Activated T-cell treated with anti-CD3 and anti-CD28 coated beads, Interleukin-2, amount 50 U/mL, for 48 hours (primary cell): Measurements from ENCODE around the gene ZNF738.
"Not testable (repeated sequence)": the region's sequence is repeated elsewhere in the genome, so short reads cannot be mapped to it uniquely, and the experiment has no call there.

Source experiments
- DNase-seq, 2 experiments: peaks; one replicate each; pipeline ENCODE4 v3.0.0-alpha.2; 2020

ZNF738 gene

DNA sequence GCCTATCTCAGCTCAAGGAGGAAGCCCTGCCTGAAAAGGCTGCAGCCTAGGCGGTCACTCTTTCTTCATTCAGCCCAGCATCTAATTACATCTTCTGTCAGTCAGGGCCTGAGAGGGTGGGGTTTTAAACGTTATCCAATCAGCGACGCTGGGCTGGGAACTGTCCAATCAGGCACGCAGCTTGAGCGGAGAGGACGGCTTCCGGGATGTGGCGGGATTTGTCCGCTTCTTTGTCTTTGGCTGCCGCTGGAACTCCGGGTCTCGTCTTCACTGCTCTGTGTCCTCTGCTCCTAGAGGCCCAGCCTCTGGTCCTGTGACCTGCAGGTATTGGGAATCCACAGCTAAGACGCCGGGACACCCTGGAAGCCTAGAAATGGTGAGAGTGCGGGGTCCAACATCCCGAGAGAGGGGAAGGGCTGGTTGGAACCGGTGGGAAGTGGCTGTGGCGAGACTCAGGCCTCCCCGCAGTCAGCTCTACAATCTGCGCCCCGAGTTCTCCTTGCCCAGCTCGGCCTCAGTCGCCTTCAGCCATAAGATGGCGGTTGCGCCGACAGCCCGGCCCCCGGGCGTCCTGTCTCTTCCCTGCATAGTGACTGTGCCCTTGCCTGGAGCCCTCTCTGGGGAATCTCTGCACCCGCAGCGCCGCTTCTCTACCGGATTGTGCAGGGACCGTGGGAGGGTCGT, at the start of gene ZNF738:
ZNF738 (plus strand) TSS at position 233 of the 684 bp plus-strand sequence; CDS start at position 374, 141 bp downstream.
- peak; percentile 89 to 90 for DNase-seq

DNA sequence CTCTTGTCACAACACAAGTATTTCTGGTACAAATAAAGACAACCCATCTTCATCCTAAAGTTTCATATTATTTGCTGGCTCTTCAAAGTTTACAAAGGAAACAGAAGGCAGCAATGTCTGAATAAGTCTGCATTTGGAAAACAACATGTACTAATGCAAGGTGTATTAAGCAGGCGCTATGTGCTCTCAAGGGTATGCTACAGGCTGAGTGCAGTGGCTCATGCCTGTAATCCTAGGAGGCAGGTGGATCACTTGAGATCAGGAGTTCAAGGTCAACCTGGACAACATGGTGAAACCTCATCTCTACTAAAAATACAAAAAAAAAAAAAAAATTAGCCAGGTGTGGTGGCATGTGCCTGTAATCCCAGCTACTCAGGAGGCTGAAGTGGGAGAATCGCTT, 46.0 kb upstream of the ZNF738 start:
- not testable (repeated sequence) for DNase-seq

DNA sequence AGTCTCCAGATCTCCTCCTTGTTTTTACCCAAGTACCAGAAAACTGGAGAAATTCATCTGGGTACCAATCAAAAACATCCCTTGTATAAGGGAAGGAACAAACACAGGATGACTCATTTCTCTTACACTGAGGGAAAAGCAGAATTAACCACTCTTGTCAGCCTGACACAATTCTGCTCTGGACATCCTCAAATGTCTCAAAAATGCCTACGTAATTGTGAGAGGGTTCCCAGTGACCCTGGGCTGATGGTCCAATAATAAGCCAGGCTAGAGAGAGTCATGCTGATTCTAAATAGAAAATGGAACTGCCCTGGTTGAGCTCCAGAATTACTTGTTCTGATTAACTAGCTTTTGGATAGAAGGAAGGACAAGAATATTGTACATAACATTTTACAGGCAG, 44.1 kb upstream of the ZNF738 start:
- no peak for DNase-seq

DNA sequence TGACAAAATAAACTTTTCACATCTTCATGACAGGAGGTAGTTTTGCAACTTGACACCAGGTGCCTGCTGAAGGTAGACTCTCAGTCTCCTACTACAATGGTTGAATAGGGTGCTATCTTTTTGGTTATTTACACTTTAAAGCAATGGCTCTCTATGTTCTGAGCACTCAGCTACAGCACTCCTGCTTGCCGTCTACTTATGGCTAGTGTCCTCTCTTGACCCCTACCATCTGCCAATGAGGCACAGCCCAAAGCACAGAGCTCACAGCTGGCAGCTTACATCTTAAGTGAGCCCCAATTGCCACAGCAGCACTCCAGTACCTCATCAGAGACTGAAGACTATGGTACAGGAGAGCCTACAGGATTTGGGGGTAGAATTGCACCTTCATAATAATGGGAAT, 41.0 kb upstream of the ZNF738 start:
- DNase-seq: no peak

DNA sequence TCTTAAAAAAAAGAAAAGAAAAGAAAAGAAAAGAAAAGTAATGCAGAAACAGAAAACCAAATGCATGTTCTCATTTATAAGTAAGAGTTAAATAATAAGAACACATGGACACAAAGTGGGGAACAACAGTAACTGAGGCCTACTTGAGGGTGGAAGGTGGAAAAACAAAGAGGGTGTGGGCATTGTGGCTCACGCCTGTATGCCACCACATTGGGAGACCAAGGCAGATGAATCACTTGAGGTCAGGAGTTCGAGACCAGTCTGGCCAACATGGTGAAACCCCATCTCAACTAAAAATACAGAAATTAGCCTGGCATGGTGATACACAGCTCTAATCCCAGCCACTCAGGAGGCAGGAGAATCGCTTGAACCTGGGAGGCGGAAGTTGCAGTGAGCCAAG, 37.7 kb upstream of the ZNF738 start:
- DNase-seq: no peak

DNA sequence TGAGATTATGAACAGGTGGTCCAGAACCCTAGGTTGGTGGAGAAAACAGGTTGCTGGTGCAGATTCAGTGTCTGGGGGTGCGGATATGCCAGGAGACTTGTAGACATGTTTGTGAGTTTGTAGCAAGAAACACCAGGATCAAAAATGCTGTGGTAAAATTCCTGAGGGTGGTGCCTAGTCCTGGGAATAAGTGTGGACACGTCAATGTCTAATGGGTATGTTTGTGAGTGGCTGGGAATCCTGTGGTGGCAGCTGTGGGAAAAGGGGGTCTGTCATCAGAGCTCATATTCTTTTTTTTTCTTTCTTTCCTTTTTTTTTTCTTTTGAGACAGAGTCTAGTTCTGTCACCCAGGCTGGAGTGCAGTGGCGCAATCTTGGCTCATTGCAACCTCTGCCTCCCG, 36.8 kb upstream of the ZNF738 start:
- no peak for DNase-seq

DNA sequence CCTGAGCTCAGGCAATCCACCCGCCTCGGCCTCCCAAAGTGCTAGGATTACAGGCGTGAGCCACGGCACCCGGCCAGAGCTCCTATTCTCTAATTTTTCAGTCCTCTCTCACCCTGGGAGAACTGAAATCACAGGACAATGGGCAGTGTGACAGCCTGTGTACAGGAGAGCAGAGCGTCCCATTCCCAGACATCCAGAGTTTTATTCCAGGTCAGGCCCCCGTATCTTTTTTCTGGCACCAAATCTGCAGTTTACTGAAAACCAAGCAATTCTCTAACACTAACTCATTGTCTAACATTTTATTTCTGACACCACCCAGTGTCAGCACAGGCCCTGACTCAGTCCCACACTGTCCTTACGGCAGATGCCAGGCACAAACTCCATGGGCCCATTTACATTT, 36.3 kb upstream of the ZNF738 start:
- no peak for DNase-seq

DNA sequence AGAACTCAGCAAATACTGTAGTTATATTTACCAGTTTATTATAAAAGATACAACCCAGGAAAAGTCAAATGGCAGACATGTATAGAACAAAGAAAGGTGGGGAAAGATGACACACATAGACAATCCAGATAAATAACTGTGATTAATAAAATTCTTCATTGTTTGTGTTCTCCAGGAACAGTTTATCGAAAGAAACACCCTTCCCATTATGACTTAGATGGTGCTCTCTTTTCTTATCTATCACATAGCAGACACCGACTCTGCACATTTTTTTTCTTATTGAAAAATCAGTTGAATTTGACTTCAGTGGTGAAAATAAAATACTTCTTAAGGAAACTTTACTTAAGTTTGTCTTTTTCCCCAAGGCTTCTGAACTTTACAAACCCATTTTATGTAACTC, 35.8 kb upstream of the ZNF738 start:
- no peak for DNase-seq

DNA sequence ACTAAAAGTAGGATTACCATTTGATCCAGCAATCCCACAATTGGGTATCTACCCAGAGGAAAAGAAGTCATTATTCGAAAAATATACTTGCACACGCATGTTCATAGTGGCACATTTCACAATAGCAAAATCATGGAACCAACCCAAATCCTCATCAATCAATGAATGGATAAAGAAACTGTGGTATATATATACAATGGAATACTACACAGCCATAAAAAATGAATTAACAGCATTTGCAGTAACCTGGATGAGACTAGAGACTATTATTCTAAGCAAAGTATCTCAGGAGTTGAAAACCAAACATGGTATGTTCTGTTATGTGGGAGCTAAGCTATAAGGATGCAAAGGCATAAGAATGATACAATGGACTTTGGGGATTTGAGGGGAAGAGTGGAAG, 32.6 kb upstream of the ZNF738 start:
- no peak for DNase-seq

DNA sequence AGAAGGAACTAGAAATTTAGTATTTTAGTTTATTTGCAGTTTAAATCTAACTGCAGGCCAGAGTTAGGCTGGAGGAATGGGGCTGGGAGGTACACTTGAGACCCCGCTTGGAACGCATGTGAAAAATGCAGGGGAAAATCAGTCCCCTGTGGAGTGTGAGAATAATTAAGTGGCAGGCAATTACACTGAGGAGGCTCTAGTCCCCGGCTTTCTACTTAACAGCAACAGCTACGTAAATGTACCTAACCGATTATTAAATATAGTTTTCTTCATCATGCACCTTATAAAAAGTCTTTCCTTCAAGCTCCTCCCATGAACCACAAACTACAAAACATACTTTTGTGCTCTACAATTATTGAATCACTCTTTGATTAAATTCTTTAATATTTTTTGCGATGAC, 30.4 kb upstream of the ZNF738 start:
- DNase-seq: no peak

DNA sequence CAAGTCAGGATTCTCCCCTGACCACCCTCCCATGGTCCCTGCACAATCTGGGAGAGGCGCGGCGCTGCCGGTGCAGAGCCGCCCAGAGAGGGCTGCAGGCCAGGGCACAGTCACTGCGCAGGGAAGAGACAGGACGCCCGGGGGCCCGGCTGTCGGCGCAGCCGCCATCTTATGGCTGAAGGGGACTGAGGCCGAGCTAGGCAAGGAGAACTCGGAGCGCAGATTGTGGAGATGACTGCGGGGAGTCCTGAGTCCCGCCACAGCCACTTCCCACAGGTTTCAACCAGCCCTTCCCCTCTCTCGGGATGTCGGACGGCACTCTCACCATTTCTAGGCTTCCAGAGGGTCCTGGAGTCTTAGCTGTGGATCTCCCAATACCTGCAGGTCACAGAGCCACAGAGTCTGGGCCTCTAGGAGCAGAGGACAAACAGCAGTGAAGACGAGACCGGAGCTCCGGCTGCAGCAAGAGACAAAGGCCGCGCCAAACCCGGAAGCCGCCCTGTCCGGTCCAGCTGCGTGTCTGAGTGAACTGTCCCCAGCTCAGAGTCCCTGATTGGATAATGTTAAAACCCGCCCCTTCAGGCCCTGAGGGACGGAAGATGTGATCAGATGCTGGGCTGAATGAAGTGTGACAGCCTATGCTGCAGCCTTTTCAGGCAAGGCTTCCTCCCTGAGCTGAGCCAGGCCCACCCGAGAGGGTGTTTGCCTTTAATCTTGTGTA, 29.8 kb upstream of the ZNF738 start, which contains the start of gene ZNF708:
ZNF708 (minus strand) TSS at position 526 of the 721 bp plus-strand sequence; CDS start at position 328, 198 bp downstream.
- DNase-seq: peak; percentile 84 to 85

DNA sequence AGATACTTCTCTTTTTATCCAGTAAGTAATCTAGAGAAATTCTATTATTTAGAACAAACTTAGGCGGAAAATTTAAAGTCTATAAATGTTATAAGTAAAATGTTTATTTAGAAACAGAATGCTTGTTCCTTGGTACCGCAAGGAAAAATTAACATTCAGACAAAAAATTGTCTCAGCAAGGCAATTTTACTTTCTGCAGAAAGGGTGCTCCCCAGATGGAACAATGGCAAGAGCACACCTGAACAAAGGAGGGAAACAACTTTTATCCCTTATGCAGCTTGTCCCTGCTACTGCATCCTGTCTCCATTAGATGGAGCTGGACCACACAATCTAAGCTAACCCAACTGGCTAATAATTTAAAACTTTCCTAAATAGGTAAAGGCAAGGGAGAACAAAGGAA, 23.1 kb upstream of the ZNF738 start:
- DNase-seq: no peak

DNA sequence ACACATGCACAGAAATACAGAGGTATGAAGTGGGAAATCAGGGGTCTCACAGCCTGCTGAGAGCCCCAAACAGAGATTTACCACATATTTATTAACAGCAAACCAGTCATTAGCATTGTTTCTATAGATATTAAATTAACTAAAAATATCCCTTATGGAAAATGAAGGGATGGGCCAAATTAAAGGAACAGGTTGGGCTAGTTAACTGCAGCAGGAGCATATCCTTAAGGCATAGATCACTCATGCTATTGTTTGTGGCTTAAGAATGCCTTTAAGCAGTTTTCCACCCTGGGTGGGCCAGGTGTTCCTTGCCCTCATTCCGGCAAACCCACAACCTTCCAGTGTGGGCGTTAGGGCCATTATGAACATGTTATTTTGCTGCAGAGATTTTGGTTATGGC, 14.0 kb upstream of the ZNF738 start:
- not testable (repeated sequence) for DNase-seq

DNA sequence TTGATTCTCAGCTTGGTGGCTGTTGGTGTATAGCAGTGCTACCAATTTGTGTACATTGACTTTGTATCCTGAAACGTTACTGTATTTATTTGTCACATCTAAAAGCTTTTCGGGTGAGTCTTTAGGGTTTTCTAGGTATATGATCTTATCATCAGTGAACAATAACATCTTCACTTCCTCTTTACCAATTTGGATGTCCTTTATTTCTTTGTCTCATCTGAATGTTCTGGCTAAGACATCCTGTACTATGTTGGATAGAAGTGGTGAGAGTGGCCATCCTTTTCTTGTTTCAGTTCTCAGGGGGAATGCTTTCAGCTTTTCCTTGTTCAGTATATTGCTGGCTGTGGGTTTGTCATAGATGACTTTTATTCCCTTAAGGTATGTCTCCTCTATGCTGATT, 6.0 kb upstream of the ZNF738 start:
- DNase-seq: no peak

DNA sequence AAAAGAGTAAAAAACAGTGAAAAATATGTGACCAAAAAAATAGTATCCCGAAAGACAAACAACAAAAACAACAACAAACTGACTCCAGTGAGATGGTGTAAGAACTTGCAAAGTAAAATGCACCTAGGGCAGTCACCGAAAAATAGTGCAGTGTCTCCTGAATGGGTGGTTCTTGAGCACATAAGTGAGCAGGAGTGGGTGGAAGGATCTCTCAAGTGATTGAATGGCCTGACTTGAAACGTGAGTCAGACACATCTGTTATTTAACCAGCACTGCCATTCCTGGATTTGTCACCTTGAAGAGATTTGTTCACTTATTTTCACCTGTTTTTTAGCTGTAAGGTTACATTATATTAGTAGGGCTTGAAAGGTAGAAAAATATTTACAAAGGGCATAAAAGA, 3.5 kb downstream of the ZNF738 start:
- no peak for DNase-seq

DNA sequence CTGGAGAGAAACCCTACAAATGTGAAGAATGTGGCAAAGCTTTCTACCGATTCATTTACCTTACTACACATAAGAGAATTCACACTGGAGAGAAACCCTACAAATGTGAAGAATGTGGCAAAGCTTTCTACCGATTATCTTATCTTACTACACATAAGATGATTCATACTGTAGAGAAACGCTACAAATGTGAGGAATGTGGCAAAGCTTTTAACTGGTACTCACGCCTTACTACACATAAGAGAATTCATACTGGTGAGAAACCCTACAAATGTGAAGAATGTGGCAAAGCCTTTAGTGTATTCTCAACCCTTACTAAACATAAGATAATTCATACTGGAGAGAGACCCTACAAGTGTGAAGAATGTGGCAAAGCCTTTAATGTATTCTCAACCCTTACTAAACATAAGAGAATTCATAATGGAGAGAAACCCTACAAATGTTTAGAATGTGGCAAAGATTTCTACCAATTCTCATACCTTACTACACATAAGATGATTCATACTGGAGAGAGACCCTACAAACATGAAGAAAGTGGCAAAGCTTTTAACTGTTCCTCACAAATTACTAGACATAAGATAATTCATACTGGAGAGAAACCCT, 25.3 kb downstream of the ZNF738 start:
- DNase-seq: no peak

DNA sequence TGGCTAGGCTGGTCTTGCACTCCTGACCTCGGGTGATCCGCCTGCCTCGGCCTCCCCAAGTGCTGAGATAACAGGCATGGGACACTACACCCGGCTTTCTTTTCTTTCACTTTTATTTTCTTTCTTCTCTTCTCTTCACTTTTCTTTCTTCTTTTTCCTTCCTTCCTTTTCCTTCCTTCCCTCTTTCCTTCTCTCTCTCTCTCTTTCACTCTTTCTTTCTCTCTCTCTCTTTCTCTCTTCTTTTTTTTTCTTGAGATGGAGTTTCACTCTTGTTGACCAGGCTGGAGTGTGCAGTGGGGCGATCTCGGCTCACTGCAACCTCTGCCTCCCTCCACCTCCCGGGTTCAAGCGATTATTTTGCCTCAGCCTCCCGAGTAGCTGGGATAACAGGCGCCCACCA, 37.3 kb downstream of the ZNF738 start:
- no peak for DNase-seq

DNA sequence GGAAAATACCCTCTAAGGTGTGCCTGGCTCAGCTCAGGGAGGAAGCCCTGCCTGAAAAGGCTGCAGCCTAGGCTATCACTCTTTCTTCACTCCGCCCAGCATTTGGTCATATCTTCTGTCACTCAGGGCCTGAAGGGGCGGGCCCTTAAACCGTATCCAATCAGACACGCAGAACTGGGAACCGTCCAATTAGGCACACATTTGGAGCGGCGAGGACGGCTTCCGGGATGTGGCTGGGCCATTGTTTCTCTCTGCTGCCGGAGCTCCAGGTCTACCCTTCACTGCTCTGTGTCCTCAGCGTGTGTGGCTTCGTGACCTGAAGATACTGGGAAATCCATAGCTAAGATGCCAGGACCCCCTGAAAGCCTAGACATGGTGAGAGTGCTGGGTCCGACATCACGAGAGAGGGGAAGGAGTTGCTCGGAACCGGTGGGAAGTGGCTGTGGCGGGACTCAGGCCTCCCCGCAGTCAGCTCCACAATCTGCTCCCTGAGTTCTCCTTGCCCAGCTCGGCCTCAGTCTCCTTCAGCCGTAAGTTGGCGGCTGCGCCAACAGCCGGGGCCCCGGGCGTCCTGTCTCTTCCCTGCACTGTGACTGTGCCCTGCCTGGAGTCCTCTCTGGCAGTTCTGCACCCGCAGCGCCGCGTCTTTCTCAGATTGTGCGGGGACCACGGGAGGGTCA, 38.2 kb downstream of the ZNF738 start, which contains the start of gene ZNF493:
ZNF493 (plus strand) TSS at position 241 of the 680 bp plus-strand sequence; CDS start at position 346, 105 bp downstream.
- DNase-seq: peak; percentile 93

DNA sequence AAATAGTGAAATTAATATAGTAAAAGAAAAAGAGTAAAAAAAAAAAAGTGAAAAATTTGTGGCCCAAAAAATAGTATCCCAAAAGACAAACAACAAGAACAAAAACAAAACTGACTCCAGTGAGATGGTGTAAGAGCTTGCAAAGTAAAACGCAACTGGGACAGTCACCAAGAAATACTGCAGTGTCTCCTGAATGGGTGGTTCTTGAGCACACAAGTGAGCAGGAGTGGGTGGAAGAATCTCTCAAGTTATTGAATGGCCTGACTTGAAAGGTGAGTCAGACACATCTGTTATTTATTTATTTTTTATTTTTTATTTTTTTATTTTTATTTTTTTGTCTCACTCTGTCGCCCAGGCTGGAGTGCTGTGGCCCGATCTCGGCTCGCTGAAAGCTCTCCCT, 40.1 kb downstream of the ZNF738 start:
- no peak for DNase-seq

DNA sequence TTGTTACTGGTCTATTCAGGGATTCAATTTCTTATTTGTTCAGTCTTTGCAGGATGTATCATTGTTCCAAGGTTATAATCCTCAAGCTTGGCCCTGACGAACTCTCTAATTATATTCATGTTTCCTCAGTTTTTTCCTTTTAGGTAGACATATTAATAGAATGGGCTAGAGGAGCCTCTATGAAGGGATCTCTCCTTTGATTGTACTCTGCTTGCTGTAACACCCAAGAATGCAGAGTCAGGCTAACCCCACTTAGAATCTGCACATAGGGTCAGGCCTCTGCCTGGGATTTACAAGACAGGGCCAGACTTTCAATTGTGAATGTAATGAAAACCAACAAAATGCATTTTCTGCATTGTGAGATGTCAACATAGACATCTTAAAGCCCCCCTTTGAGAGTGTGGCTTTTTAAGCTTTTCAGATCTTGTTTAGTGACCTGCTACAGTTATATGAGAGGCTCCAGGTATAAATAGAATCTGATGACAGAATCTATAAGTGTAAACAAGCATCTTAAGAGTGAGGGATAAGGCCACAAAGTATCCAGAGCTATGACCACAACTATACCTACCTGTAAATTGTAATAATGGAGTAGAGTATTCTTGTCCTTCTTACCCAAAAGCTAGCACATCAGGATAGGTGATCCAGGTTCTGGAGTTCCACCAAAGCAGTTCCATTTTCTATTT, 43.6 kb downstream of the ZNF738 start:
- DNase-seq: no peak

DNA sequence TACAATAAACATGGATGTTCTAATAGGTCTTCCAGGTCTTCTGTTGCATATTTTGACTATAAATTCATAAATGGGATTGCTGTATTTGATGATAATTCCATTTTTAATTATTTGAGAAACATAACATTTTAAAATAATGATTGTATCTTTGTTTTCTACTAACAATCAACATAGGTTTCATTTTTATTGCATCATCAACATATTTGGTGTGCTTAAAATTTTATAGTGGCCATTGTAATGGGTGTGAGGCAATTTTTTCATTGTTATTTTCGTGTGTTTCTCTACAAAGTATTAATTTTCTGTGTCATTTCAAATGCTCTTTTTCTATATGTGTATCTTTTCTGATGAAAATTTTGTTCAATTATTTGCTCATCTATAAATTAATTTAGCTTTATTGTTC, 51.4 kb downstream of the ZNF738 start:
- no peak for DNase-seq

DNA sequence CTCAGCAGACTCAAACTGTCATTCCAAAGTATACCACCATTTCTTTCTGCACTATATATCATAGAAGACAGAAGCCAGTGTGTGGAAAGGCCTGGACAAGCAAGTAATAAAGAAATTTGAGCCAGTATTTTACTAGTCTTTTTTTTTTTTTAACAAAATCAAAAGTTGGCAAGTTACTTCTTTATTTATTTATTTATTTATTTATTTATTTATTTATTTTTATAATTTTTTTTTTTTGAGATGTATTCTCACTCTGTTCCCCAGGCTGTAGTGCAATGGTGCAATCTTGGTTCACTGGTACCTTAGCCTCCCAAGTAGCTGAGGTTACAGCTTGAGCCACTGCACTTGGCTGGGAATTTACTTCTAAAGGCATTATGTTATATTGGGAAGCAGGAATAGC, 63.4 kb downstream of the ZNF738 start:
- DNase-seq: no peak
